ENCODE measurements around the gene ADAMTS14.
"Not testable (repeated sequence)": the region's sequence is repeated elsewhere in the genome, so short reads cannot be mapped to it uniquely, and the experiment has no call there.

The ADAMTS14 gene

GRCh38 chr10:70672165-70673042, at the start of gene ADAMTS14:
Gene ADAMTS14 (plus strand): TSS chr10:70672506. CDS start chr10:70672803, 297 bp downstream.
- peak within 1 kb of the TSS; percentile 16 to 39 (median 29) for H3K4me3 ChIP-seq
- H3K27ac ChIP-seq = peak within 1 kb of the TSS in 13 of 21 experiments; percentile 4 to 84 (median 70)

GRCh38 chr10:70622541-70622940, 49.8 kb upstream of the ADAMTS14 start:
- Histone ChIP-seq H3K4me3 (no peak overlapping the region), H3K27ac (no peak overlapping the region)

- Histone ChIP-seq H3K4me3 (no peak overlapping the region), H3K27ac (no peak overlapping the region)
Measured at GRCh38 chr10:70622981-70623844, 49.1 kb upstream of the ADAMTS14 start.

- no peak overlapping the region for H3K4me3 ChIP-seq
- H3K27ac ChIP-seq = no peak overlapping the region
Measured at GRCh38 chr10:70626056-70626455, 46.2 kb upstream of the ADAMTS14 start.

- no peak overlapping the region for H3K4me3 ChIP-seq
Measured at GRCh38 chr10:70629338-70629737, 43.0 kb upstream of the ADAMTS14 start.

GRCh38 chr10:70631735-70632134, 40.6 kb upstream of the ADAMTS14 start:
- H3K27ac ChIP-seq = not testable (repeated sequence)

More at GRCh38 chr10:70629338-70629737, 43.0 kb upstream of the ADAMTS14 start:
- no peak overlapping the region for H3K27ac ChIP-seq

GRCh38 chr10:70634011-70634410, 38.3 kb upstream of the ADAMTS14 start:
- Histone ChIP-seq H3K4me3 (no peak overlapping the region), H3K27ac (peak overlapping the region in 1 of 21 experiments; percentile 25)

More at GRCh38 chr10:70631735-70632134, 40.6 kb upstream of the ADAMTS14 start:
- H3K4me3 ChIP-seq = not testable (repeated sequence)

GRCh38 chr10:70634515-70634914, 37.8 kb upstream of the ADAMTS14 start:
- H3K4me3 ChIP-seq, H3K27ac ChIP-seq: not testable (repeated sequence)

DNA sequence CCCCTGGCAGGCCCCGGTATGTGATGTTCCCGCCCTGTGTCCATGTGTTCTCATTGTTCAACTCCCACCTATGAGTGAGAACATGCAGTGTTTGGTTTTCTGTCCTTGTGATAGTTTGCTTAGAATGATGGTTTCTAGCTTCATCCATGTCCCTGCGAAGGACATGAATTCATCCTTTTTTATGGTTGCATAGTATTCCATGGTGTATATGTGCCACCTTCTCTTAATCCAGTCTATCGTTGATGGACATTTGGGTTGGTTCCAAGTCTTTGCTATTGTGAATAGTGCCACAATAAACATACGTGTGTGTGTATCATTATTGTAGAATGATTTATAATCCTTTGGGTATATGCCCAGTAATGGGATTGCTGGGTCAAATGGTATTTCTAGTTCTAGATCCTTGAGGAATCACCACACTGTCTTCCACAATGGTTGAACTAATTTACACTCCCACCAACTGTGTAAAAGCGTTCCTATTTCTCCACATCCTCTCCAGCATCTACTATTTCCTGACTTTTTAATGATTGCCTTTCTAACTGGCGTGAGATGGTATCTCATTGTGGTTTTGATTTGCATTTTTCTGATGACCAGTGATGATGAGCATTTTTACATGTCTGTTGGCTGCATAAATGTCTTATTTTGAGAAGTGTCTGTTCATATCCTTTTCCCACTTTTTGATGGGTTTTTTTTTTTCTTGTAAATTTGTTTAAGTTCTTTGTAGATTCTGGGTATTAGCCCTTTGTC, 32.5 kb upstream of the ADAMTS14 start:
- H3K4me3 ChIP-seq, H3K27ac ChIP-seq: not testable (repeated sequence)

DNA sequence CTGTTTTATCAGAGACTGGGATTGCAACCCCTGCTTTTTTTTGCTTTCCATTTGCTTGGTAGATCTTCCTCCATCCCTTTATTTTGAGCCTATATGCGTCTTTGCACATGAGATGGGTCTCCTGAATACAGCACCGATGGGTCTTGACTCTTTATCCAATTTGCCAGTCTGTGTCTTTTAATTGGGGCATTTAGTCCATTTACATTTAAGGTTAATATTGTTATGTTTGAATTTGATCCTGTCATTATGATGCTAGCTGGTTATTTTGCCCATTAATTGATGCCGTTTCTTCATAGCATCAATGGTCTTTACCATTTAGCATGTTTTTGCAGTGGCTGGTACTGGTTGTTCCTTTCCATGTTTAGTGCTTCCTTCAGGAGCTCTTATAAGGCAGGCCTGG, 29.0 kb upstream of the ADAMTS14 start:
- not testable (repeated sequence) for H3K4me3 ChIP-seq, H3K27ac ChIP-seq

DNA sequence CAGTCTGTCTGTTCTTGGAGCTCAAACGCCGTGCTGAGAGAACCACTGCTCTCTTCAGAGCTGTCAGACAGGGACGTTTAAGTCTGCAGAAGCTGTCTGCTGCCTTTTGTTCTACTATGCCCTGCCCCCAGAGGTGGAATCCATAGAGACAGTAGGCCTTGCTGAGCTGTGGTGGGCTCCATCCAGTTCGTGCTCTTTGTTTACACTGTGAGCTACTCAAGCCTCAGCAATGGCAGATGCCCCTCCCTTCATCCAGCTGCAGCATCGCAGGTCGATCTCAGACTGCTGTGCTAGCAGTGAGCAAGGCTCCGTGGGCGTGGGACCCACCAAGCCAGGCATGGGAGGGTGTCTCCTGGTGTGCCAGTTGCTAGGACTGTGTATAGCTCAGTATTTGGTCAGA, 27.3 kb upstream of the ADAMTS14 start:
- not testable (repeated sequence) for H3K27ac ChIP-seq, H3K4me3 ChIP-seq

GRCh38 chr10:70647086-70647485, 25.2 kb upstream of the ADAMTS14 start:
- no peak overlapping the region for H3K27ac ChIP-seq
- H3K4me3 ChIP-seq = no peak overlapping the region

DNA sequence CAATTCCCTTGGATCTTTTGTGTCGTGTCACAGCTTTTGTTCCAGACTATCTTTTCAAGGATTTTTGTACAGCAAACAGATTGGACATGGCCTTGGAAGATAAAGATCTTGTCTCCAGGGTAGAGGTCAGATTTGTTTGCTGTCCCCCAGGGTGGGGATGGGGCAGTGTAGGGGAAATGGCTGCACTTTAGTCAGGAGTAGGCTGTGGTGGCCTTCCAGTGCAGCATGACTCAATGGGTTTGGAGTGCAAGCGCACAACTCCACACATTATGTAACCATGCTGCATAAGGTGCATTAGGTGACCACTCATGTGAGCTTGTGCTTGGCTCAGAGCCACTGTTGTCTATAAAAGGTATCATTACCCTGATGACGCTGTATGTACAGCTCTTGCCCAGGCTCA, 23.9 kb upstream of the ADAMTS14 start:
- Histone ChIP-seq H3K27ac (peak overlapping the region in 1 of 21 experiments; percentile 23), H3K4me3 (no peak overlapping the region)

DNA sequence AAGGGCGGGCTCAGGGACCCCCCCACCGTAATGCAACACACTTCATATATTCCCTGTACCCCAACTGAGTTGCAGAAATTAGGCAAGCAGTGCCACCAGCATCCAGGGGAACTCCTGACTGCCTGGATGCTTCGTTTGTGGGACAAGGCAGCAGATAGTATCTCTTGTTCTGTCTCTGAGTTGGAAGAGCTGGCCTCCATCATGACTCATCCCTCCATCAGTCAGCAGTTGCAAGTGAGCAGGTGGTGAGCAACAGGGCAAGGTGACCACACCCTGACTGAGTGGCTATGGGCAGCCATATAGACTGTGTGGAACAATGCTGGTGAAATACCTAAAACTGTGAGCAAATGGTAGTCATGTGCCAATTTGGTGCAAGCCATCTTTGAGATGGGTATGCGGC, 22.8 kb upstream of the ADAMTS14 start:
- H3K4me3 ChIP-seq = no peak overlapping the region
- H3K27ac ChIP-seq = peak overlapping the region in 2 of 21 experiments; percentile 23 to 47

GRCh38 chr10:70650104-70650503, 22.2 kb upstream of the ADAMTS14 start:
- H3K4me3 ChIP-seq = no peak overlapping the region
- H3K27ac ChIP-seq = peak overlapping the region in 1 of 21 experiments; percentile 3

DNA sequence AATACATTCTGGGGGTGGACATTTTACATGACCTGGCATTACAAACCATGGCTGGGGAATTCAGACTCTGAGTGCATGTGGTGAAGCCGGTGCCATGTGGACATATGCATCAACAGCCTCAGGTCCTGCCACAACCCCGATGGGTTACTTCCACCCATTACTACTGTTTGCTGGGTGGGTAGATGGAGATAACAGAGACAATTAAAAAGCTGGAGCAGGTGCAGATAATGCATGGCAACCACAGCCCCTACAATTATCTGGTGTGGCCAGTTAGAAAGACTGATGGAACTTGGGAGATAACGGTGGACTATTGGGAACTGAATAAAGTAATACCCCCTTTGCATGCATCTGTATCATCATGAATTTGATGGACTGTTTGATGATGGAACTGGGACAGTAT, 21.6 kb upstream of the ADAMTS14 start:
- Histone ChIP-seq H3K27ac (no peak overlapping the region), H3K4me3 (no peak overlapping the region)

- no peak overlapping the region for H3K4me3 ChIP-seq
Measured at GRCh38 chr10:70651661-70652060, 20.6 kb upstream of the ADAMTS14 start.

GRCh38 chr10:70652761-70653657, 19.3 kb upstream of the ADAMTS14 start:
- H3K27ac ChIP-seq = peak overlapping the region in 9 of 21 experiments; percentile 15 to 65 (median 40)
- H3K4me3 ChIP-seq = no peak overlapping the region

More at GRCh38 chr10:70651661-70652060, 20.6 kb upstream of the ADAMTS14 start:
- H3K27ac ChIP-seq = peak overlapping the region in 5 of 21 experiments; percentile 18 to 65 (median 55)

- no peak overlapping the region for H3K4me3 ChIP-seq
- peak overlapping the region in 3 of 21 experiments; percentile 6 to 52 (median 11) for H3K27ac ChIP-seq
Measured at GRCh38 chr10:70655316-70655715, 17.0 kb upstream of the ADAMTS14 start.

All from skin epidermis (tissue), 12 donors.